Esophagus squamous epithelium (tissue), 5 donors: ENCODE results near the gene SCN9A. TPM values are rescaled to one million over a fixed set of nuclear protein-coding genes. Genes with fewer than 3 reads are reported as not detected.
"Not testable (repeated sequence)": the region's sequence is repeated elsewhere in the genome, so short reads cannot be mapped to it uniquely, and the experiment has no call there.

Experiments
- DNase-seq: peaks from one replicate; lab custom pipeline; 2025; lab: John Stamatoyannopoulos, UW
- H3K27ac ChIP-seq, 4 donors: fragments of 200-600 bp; sonication (generic); one replicate each; pipeline ENCODE4 v1.5.1; 2016 to 2019; ENCODE audit warnings: mild to moderate bottlenecking in 1 of 4
- H3K27me3 ChIP-seq, 4 donors: fragments of 200-600 bp; sonication (generic); 1 replicate in 3 of 4; 2 replicates in 1 of 4; pipeline versions ENCODE4 v1.5.1 to v1.6.0; 2017 to 2021; ENCODE audit warnings: antibody characterized with exemption in 1 of 4
- H3K36me3 ChIP-seq, 3 donors: fragments of 200-600 bp; sonication (generic); one replicate each; pipeline ENCODE4 v1.5.1; 2016 to 2019
- H3K4me1 ChIP-seq, 3 donors: fragments of 200-600 bp; sonication (generic); one replicate each; pipeline ENCODE4 v1.5.1; 2017 to 2019
- H3K4me3 ChIP-seq, 4 donors: fragments of 200-600 bp; sonication (generic); 1 replicate in 3 of 4; 2 replicates in 1 of 4; pipeline ENCODE4 v1.5.1; 2016 to 2019; ENCODE audit warnings: mild to moderate bottlenecking in 2 of 4, moderate library complexity in 1 of 4
- H3K9me3 ChIP-seq, 3 donors: fragments of 200-600 bp; sonication (generic); one replicate each; pipeline ENCODE4 v1.5.1; 2016 to 2019
- CTCF ChIP-seq, 6 experiments: fragments of 450-650 bp in 4 of 6; fragments of 200-600 bp in 2 of 6; sonication (generic) in 2 of 6; IDR thresholded peaks; one replicate each; pipeline ENCODE4 v1.5.1; 2016 to 2019; ENCODE audit warnings: antibody characterized with exemption in 6 of 6, mild to moderate bottlenecking in 4 of 6, moderate library complexity in 4 of 6
- POLR2A ChIP-seq, 4 donors: fragments of 450-650 bp; IDR thresholded peaks; one replicate each; pipeline ENCODE4 v1.6.1; 2017; ENCODE audit warnings: antibody characterized with exemption in 4 of 4, mild to moderate bottlenecking in 4 of 4, moderate library complexity in 3 of 4
- WGBS, 2 donors: methylation state at CpG; one replicate each; pipeline ENCODE4 v1.1.5; 2018; 5-methylcytosine and 5-hydroxymethylcytosine counted together
- intact Hi-C: fragments of 100-400 bp; cut with DNase I; formaldehyde crosslinking; loops from one replicate; pipeline ENCODE4 v1.15.0; 2022
- total RNA-seq, 4 donors: library from RNA; depleted of rRNA; stranded (reverse); fragments of >200 nt; gene quantifications; one replicate each; pipeline ENCODE4 v1.1.0, GENCODE V29; 2016
- donor health status: DM: yes; HTN: yes; CAD: no.

Gene SCN9A
- total RNA-seq, 4 donors from 2014 or later, result 0.13 to 1.9 (median 0.77) TPM

GRCh38 chr2:166360906-166361305 lies 14.8 kb downstream of the SCN9A start:
- intact Hi-C loops, result no loop called here
- Histone ChIP-seq H3K4me1 (no peaks in the 10 kb centered on the region), H3K9me3 (no peaks in the 10 kb centered on the region), H3K4me3 (no peak overlapping the region), H3K27ac (no peak overlapping the region), H3K27me3 (no peaks in the 10 kb centered on the region), H3K36me3 (no peaks in the 10 kb centered on the region)
- TF ChIP-seq POLR2A (IDR thresholded peaks at IDR 0.05), result no peak
- 38 to 61% methylated on average over 2 of the region's 2 CpGs for WGBS, 2 donors
- no peak for DNase-seq

DNA sequence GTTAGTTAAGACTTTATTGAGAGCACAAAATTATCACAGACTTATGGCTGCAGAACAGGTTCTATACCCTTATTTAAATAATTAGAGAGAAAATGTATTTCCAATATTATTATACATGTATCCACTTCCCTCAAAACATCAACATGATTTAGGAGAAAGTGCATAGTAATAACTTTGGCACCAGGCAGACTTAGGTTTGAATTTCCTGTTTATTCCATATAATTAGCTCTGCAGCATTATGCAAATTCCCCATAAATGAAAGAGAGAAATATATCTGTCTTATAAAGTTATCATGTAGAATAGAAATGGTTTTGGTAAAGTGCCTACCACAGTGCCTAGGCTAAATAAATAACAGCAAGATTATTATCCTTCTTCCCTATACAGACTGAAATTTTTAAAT lies 15.3 kb downstream of the SCN9A start:
- intact Hi-C loops, result no loop called here

GRCh38 chr2:166357950-166358321 lies 17.8 kb downstream of the SCN9A start:
- intact Hi-C loops, H3K4me1 ChIP-seq, H3K9me3 ChIP-seq, H3K27me3 ChIP-seq, H3K27ac ChIP-seq, H3K36me3 ChIP-seq, DNase-seq, H3K4me3 ChIP-seq: not testable (repeated sequence)
- 83 to 92% methylated on average over 4 of the region's 4 CpGs for WGBS, 2 donors

More for the DNA sequence above, 15.3 kb downstream of the SCN9A start:
- no peaks in the 10 kb centered on the region for H3K36me3 ChIP-seq
- TF ChIP-seq POLR2A (IDR thresholded peaks at IDR 0.05) (no peak), CTCF (IDR thresholded peaks at IDR 0.05) (no peak)
- H3K9me3 ChIP-seq, result no peaks in the 10 kb centered on the region
- no peaks in the 10 kb centered on the region for H3K4me1 ChIP-seq
- H3K4me3 ChIP-seq, result no peak overlapping the region
- H3K27me3 ChIP-seq, result no peaks in the 10 kb centered on the region
- DNase-seq, result no peak
- no peak overlapping the region for H3K27ac ChIP-seq

- Histone ChIP-seq H3K4me1 (no peaks in the 10 kb centered on the region), H3K27ac (no peak overlapping the region), H3K36me3 (no peaks in the 10 kb centered on the region), H3K4me3 (no peak overlapping the region), H3K27me3 (no peaks in the 10 kb centered on the region), H3K9me3 (no peaks in the 10 kb centered on the region)
- TF ChIP-seq CTCF (IDR thresholded peaks at IDR 0.05), result no peak
- no peak for TF ChIP-seq POLR2A (IDR thresholded peaks at IDR 0.05)
- intact Hi-C loops, result no loop called here
- DNase-seq, result no peak
- 79 to 80% methylated on average over 7 of the region's 7 CpGs for WGBS, 2 donors
Observed at GRCh38 chr2:166357068-166357949, 18.4 kb downstream of the SCN9A start.

DNA sequence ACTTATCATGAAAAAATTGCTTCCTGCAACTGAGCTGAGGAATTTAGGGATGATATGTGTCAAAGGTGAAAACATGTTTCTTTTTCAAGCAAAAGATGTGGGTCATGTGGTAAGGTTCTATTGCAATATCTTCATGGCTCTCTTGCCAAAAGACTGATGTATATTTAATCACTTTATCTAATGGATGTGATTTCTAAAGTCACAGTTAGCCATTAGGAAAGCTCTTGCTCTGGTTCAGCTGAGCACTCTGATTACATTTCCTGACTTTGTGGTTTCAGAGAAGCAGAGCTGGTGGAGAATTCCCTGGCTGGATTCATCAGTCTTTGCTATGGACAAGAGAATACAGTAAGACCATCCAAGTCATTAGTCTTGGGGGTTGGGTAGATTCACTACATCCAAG lies 24.4 kb downstream of the SCN9A start:
- DNase-seq, result no peak
- Histone ChIP-seq H3K27me3 (no peaks in the 10 kb centered on the region), H3K27ac (no peak overlapping the region), H3K4me1 (no peaks in the 10 kb centered on the region), H3K9me3 (no peaks in the 10 kb centered on the region), H3K4me3 (no peak overlapping the region), H3K36me3 (no peaks in the 10 kb centered on the region)
- intact Hi-C loops, result no loop called here
- TF ChIP-seq CTCF (IDR thresholded peaks at IDR 0.05), result no peak
- TF ChIP-seq POLR2A (IDR thresholded peaks at IDR 0.05), result no peak

- intact Hi-C loops, result no loop called here
- no peak overlapping the region for H3K4me3 ChIP-seq
- TF ChIP-seq CTCF (IDR thresholded peaks at IDR 0.05) (no peak), POLR2A (IDR thresholded peaks at IDR 0.05) (no peak)
- no peak for DNase-seq
- no peaks in the 10 kb centered on the region for H3K4me1 ChIP-seq
- no peaks in the 10 kb centered on the region for H3K9me3 ChIP-seq
- H3K36me3 ChIP-seq, result no peaks in the 10 kb centered on the region
- 92 to 98% methylated on average over 2 of the region's 2 CpGs for WGBS, 2 donors
- H3K27me3 ChIP-seq, result no peaks in the 10 kb centered on the region
- H3K27ac ChIP-seq, result no peak overlapping the region
Observed at GRCh38 chr2:166350525-166350924, 25.2 kb downstream of the SCN9A start.
